ENCODE measurements around the gene RGL4. TPM values are rescaled to one million over a fixed set of nuclear protein-coding genes. Genes with fewer than 3 reads are reported as not detected.

Gene RGL4
- total RNA-seq, 4 donors from 2014 or later: 0.09 to 1.9 TPM; not detected in 2

DNA sequence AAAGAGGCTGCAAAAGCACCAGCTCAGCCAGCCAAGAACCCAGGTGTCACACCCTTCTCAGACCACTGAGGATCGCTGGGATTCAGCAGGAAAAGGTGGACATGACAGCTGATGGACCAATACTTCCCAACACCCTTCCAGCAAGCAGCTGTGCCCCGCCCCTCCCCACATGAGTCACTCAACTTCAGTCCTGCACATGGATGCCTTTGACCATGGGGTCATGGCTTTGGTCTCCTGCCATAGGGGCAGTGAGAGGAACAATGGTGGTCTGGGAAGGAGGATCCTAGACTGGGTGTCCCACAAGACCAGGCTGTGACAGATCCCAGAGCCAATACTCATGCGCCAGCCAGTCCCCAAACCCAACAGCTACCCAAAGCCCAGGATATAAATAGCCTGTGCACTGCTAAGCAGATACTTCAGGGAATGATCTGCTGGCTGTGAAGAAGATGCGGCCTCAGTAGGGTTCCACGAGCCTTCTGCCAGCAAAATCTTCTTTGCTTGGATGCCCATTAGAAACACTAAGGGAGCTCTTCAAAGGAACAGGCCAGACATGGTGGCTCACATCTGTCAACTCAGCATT is 5.5 kb upstream of the RGL4 start:
- Histone ChIP-seq H3K27me3 (no peaks in the 10 kb centered on the region), H3K36me3 (peaks cover 0 to 7% of the 10 kb centered on the region in 2 donors), H3K4me3 (no peak overlapping the region), H3K9me3 (no peaks in the 10 kb centered on the region), H3K27ac (peak overlapping the region; percentile 85 to 90 (median 86)), H3K4me1 (peaks cover 37 to 57% of the 10 kb centered on the region in 2 donors)
- intact Hi-C loops (cut with DNase I; ENCODE audit: low total_unique reads) (loop anchor here (2.0 kb wide), 1 partner anchor 58 kb away; no protein-coding TSS in a partner anchor), in situ Hi-C loops (cut with MboI; ENCODE audit: low sequenced_read_pairs in 4 of 4) (no loop called here)
- TF ChIP-seq, protein P1, sequence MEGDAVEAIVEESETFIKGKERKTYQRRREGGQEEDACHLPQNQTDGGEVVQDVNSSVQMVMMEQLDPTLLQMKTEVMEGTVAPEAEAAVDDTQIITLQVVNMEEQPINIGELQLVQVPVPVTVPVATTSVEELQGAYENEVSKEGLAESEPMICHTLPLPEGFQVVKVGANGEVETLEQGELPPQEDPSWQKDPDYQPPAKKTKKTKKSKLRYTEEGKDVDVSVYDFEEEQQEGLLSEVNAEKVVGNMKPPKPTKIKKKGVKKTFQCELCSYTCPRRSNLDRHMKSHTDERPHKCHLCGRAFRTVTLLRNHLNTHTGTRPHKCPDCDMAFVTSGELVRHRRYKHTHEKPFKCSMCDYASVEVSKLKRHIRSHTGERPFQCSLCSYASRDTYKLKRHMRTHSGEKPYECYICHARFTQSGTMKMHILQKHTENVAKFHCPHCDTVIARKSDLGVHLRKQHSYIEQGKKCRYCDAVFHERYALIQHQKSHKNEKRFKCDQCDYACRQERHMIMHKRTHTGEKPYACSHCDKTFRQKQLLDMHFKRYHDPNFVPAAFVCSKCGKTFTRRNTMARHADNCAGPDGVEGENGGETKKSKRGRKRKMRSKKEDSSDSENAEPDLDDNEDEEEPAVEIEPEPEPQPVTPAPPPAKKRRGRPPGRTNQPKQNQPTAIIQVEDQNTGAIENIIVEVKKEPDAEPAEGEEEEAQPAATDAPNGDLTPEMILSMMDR (IDR thresholded peaks at IDR 0.05 in 4 of 5, conservative IDR thresholded peaks at IDR 0.05 in 1 of 5): no peak
- TF ChIP-seq POLR2A (IDR thresholded peaks at IDR 0.05): no peak
- DNase-seq: peak; percentile 37 to 78
- peak; percentile 65 to 73 for ATAC-seq

GRCh38 chr22:23686416-23687024 is 4.3 kb upstream of the RGL4 start:
- no peaks in the 10 kb centered on the region for H3K9me3 ChIP-seq
- ATAC-seq: peak; percentile 63 to 77
- H3K27me3 ChIP-seq: no peaks in the 10 kb centered on the region
- peak overlapping the region; percentile 85 to 90 (median 86) for H3K27ac ChIP-seq
- H3K4me1 ChIP-seq: peaks cover 37 to 56% of the 10 kb centered on the region in 2 donors
- intact Hi-C loops (cut with DNase I; ENCODE audit: low total_unique reads): no loop called here
- TF ChIP-seq POLR2A (IDR thresholded peaks at IDR 0.05): peak in 1 of 2 donors; percentile 37
- TF ChIP-seq, protein P1 (IDR thresholded peaks at IDR 0.05 in 4 of 5, conservative IDR thresholded peaks at IDR 0.05 in 1 of 5): no peak
- DNase-seq: peak; percentile 51 to 78
- in situ Hi-C loops (cut with MboI; ENCODE audit: low sequenced_read_pairs in 4 of 4): no loop called here
- peaks cover 0 to 7% of the 10 kb centered on the region in 2 donors for H3K36me3 ChIP-seq
- no peak overlapping the region for H3K4me3 ChIP-seq

DNA sequence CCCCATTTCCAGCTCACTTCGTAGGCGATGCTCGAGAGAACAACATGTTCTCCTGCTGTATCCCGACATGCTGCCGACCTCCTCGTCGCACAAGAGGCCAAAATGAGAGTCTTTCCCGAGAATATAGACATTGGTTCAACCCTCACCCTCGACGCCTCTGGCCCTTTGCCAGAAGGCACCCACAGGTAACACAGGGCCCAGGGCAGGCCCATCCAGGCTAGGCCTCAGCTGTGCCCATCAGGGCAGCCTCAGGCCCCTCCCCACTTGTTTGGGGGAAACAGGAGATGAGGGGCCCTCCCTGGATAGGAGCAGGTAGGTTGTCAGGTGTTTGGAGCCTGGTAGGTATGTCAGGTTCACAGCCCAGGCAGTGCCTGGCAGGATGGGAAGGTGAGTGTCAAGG is 2.7 kb upstream of the RGL4 start:
- DNase-seq (no peak), ATAC-seq (no peak)
- Histone ChIP-seq H3K27ac (peak overlapping the region in 2 of 4 donors; percentile 88 to 90), H3K36me3 (peaks cover 0 to 7% of the 10 kb centered on the region in 2 donors), H3K27me3 (no peaks in the 10 kb centered on the region), H3K4me1 (peaks cover 33 to 56% of the 10 kb centered on the region in 2 donors), H3K9me3 (no peaks in the 10 kb centered on the region), H3K4me3 (no peak overlapping the region)
- in situ Hi-C loops (cut with MboI; ENCODE audit: low sequenced_read_pairs in 4 of 4) (no loop called here), intact Hi-C loops (cut with DNase I; ENCODE audit: low total_unique reads) (no loop called here)
- TF ChIP-seq, protein P1 (IDR thresholded peaks at IDR 0.05 in 4 of 5, conservative IDR thresholded peaks at IDR 0.05 in 1 of 5): no peak
- no peak for TF ChIP-seq POLR2A (IDR thresholded peaks at IDR 0.05)

DNA sequence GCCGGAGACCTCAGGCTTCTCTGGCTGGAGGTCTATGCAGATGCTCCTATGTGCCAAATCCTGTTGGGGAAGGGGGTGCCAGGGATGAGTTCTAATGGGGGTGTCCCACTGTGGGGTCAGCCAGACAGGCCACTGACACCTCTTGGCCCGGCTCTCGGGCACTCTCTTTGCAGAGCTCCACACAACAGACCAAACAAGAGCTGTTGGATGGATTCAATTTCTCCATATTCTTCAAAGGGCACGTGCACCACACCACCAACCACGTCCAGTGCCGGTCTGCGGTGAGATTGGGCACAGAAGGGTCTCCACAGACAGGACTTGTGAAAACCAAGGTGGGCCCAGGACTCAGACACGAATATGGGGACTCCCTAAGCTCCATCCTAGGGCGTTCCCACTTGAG is 2.2 kb upstream of the RGL4 start:
- H3K4me3 ChIP-seq: no peak overlapping the region
- TF ChIP-seq, protein P1 (IDR thresholded peaks at IDR 0.05 in 4 of 5, conservative IDR thresholded peaks at IDR 0.05 in 1 of 5): no peak
- TF ChIP-seq POLR2A (IDR thresholded peaks at IDR 0.05): no peak
- H3K27me3 ChIP-seq: no peaks in the 10 kb centered on the region
- peaks cover 33 to 60% of the 10 kb centered on the region in 2 donors for H3K4me1 ChIP-seq
- H3K36me3 ChIP-seq: peaks cover 0 to 7% of the 10 kb centered on the region in 2 donors
- H3K9me3 ChIP-seq: no peaks in the 10 kb centered on the region
- no peak overlapping the region for H3K27ac ChIP-seq
- intact Hi-C loops (cut with DNase I; ENCODE audit: low total_unique reads) (no loop called here), in situ Hi-C loops (cut with MboI; ENCODE audit: low sequenced_read_pairs in 4 of 4) (no loop called here)
- ATAC-seq (no peak), DNase-seq (no peak)
